CD4-positive, CD25-positive, alpha-beta regulatory T cell (primary cell): ENCODE measurements around the gene SNRPF. TPM values are rescaled to one million over a fixed set of nuclear protein-coding genes. Genes with fewer than 3 reads are reported as not detected.

ENCODE experiments used
- ATAC-seq, 2 donors: fragments of 150-1000 bp; cut with Tn5 transposase; one replicate each; pipeline ENCODE4 v1.10.0; 2021; ENCODE audit warnings: low read depth in 2 of 2, moderate number of reproducible peaks in 2 of 2, moderate library complexity in 1 of 2
- DNase-seq, 3 donors: peaks; one replicate each; pipeline versions ENCODE4 v3.0.0 to v3.0.0-alpha.2; 2012 to 2022; ENCODE audit warnings: mixed read lengths in 1 of 3
- H3K27ac ChIP-seq: one replicate; pipeline ENCODE4 v1.7.0; 2013; ENCODE audit warnings: mild to moderate bottlenecking, low read length; ENCODE audit not compliant: insufficient read depth, poor library complexity, severe bottlenecking
- H3K27me3 ChIP-seq: one replicate; pipeline ENCODE4 v1.7.0; 2013; ENCODE audit warnings: low read length; ENCODE audit not compliant: control insufficient read depth, insufficient read depth
- H3K36me3 ChIP-seq: one replicate; pipeline ENCODE4 v1.7.0; 2013; ENCODE audit warnings: mild to moderate bottlenecking, low read length, moderate library complexity; ENCODE audit not compliant: control insufficient read depth, insufficient read depth
- H3K4me1 ChIP-seq: 2 replicates; pipeline ENCODE4 v1.7.0; 2013; ENCODE audit warnings: mild to moderate bottlenecking, low read length; ENCODE audit not compliant: insufficient read depth, control insufficient read depth, poor library complexity, severe bottlenecking
- H3K4me3 ChIP-seq: one replicate; pipeline ENCODE4 v1.7.0; 2013; ENCODE audit warnings: low read depth, mild to moderate bottlenecking, low read length, moderate library complexity
- H3K9me3 ChIP-seq, 2 experiments: 1 replicate in 1 of 2; 2 replicates in 1 of 2; pipeline ENCODE4 v1.7.0; 2013; ENCODE audit warnings: low read length in 2 of 2, mild to moderate bottlenecking in 1 of 2, moderate library complexity in 1 of 2; ENCODE audit not compliant: control insufficient read depth in 2 of 2
- H3K27ac Mint-ChIP-seq, 3 donors: one replicate each; pipeline ENCODE4 v1.8.0; 2020 to 2022; ENCODE audit warnings: mild to moderate bottlenecking in 3 of 3, mixed read lengths in 3 of 3, moderate library complexity in 2 of 3
- H3K27me3 Mint-ChIP-seq: one replicate; pipeline ENCODE4 v1.8.0; 2022; ENCODE audit warnings: mild to moderate bottlenecking, mixed read lengths
- H3K36me3 Mint-ChIP-seq: one replicate; pipeline ENCODE4 v1.8.0; 2020; ENCODE audit warnings: mixed read lengths
- H3K4me1 Mint-ChIP-seq, 4 donors: one replicate each; pipeline ENCODE4 v1.8.0; 2020 to 2022; ENCODE audit warnings: mixed read lengths in 4 of 4, mild to moderate bottlenecking in 1 of 4
- H3K4me3 Mint-ChIP-seq, 4 donors: one replicate each; pipeline ENCODE4 v1.8.0; 2020 to 2022; ENCODE audit warnings: mild to moderate bottlenecking in 4 of 4, mixed read lengths in 4 of 4, moderate library complexity in 3 of 4
- H3K9me3 Mint-ChIP-seq, 7 donors: one replicate each; pipeline ENCODE4 v1.8.0; 2020 to 2022; ENCODE audit warnings: mixed read lengths in 7 of 7, mild to moderate bottlenecking in 3 of 7, moderate library complexity in 2 of 7
- polyA plus RNA-seq, 4 donors: library from polyadenylated mRNA; unstranded; fragments of 300-500 nt; fragmentation: Illumina TruSeq; gene quantifications; one replicate each; pipeline ENCODE4 v1.2.3, GENCODE V29; 2021
- total RNA-seq: library from RNA; stranded (reverse); gene quantifications from one replicate; pipeline ENCODE4 v1.2.3, GENCODE V29; 2022

Gene SNRPF
- total and polyA plus RNA-seq, 5 donors from 2014 or later: 22.4 to 61.1 (median 46.5) TPM

- ATAC-seq (no peak), DNase-seq (no peak)
- peaks cover 0 to 5% (median 0%) of the 10 kb centered on the region in 7 donors for H3K9me3 Mint-ChIP-seq
- no peaks in the 10 kb centered on the region for H3K36me3 ChIP-seq
- no peak overlapping the region for H3K27ac ChIP-seq
- H3K4me3 Mint-ChIP-seq: no peak overlapping the region
- peaks cover 0 to 4% of the 10 kb centered on the region in 2 experiments for H3K9me3 ChIP-seq
- H3K4me3 ChIP-seq: no peak overlapping the region
- no peak overlapping the region for H3K27ac Mint-ChIP-seq
- H3K36me3 Mint-ChIP-seq: peaks cover 3% of the 10 kb centered on the region
- H3K27me3 Mint-ChIP-seq: peaks cover 4% of the 10 kb centered on the region
- no peaks in the 10 kb centered on the region for H3K4me1 ChIP-seq
- H3K4me1 Mint-ChIP-seq: no peaks in the 10 kb centered on the region
- H3K27me3 ChIP-seq: peaks cover 6% of the 10 kb centered on the region
Measured at GRCh38 chr12:95882873-95883272, 24.1 kb downstream of the SNRPF start.

- Mint-ChIP-seq H3K27ac (no peak overlapping the region), H3K4me3 (no peak overlapping the region), H3K36me3 (no peaks in the 10 kb centered on the region), H3K27me3 (peaks cover 8% of the 10 kb centered on the region), H3K4me1 (no peaks in the 10 kb centered on the region), H3K9me3 (peaks cover 0 to 5% (median 0%) of the 10 kb centered on the region in 7 donors)
- Histone ChIP-seq H3K27me3 (peaks cover 6% of the 10 kb centered on the region), H3K4me1 (no peaks in the 10 kb centered on the region), H3K27ac (no peak overlapping the region), H3K9me3 (peaks cover 0 to 4% of the 10 kb centered on the region in 2 experiments), H3K4me3 (no peak overlapping the region), H3K36me3 (no peaks in the 10 kb centered on the region)
- ATAC-seq (no peak), DNase-seq (no peak)
Measured at GRCh38 chr12:95884998-95885397, 26.2 kb downstream of the SNRPF start.

GRCh38 chr12:95887311-95887710 is 28.6 kb downstream of the SNRPF start:
- Histone ChIP-seq H3K27me3 (peaks cover 6% of the 10 kb centered on the region), H3K36me3 (no peaks in the 10 kb centered on the region), H3K27ac (no peak overlapping the region), H3K4me3 (no peak overlapping the region), H3K4me1 (no peaks in the 10 kb centered on the region), H3K9me3 (peaks cover 0 to 4% of the 10 kb centered on the region in 2 experiments)
- Mint-ChIP-seq H3K27ac (no peak overlapping the region), H3K4me1 (no peaks in the 10 kb centered on the region), H3K4me3 (no peak overlapping the region), H3K27me3 (peaks cover 8% of the 10 kb centered on the region), H3K36me3 (no peaks in the 10 kb centered on the region), H3K9me3 (peaks cover 0 to 5% (median 0%) of the 10 kb centered on the region in 7 donors)
- DNase-seq: no peak
- ATAC-seq: no peak

GRCh38 chr12:95890958-95891357 is 32.2 kb downstream of the SNRPF start:
- Mint-ChIP-seq H3K36me3 (no peaks in the 10 kb centered on the region), H3K27ac (no peak overlapping the region), H3K27me3 (peaks cover 21% of the 10 kb centered on the region), H3K4me3 (no peak overlapping the region), H3K4me1 (no peaks in the 10 kb centered on the region), H3K9me3 (peaks cover 0 to 4% (median 0%) of the 10 kb centered on the region in 7 donors)
- H3K36me3 ChIP-seq: no peaks in the 10 kb centered on the region
- H3K27ac ChIP-seq: no peak overlapping the region
- H3K4me1 ChIP-seq: no peaks in the 10 kb centered on the region
- H3K27me3 ChIP-seq: peaks cover 2% of the 10 kb centered on the region
- no peak for DNase-seq
- H3K4me3 ChIP-seq: no peak overlapping the region
- ATAC-seq: no peak
- no peaks in the 10 kb centered on the region for H3K9me3 ChIP-seq

GRCh38 chr12:95896846-95897245 is 38.1 kb downstream of the SNRPF start:
- Histone ChIP-seq H3K9me3 (no peaks in the 10 kb centered on the region), H3K27me3 (peaks cover 15% of the 10 kb centered on the region), H3K4me1 (no peaks in the 10 kb centered on the region), H3K27ac (no peak overlapping the region), H3K4me3 (no peak overlapping the region), H3K36me3 (no peaks in the 10 kb centered on the region)
- no peaks in the 10 kb centered on the region for H3K4me1 Mint-ChIP-seq
- ATAC-seq: no peak
- peaks cover 0 to 2% (median 0%) of the 10 kb centered on the region in 7 donors for H3K9me3 Mint-ChIP-seq
- no peak overlapping the region for H3K27ac Mint-ChIP-seq
- H3K4me3 Mint-ChIP-seq: no peak overlapping the region
- DNase-seq: no peak
- peaks cover 20% of the 10 kb centered on the region for H3K27me3 Mint-ChIP-seq
- H3K36me3 Mint-ChIP-seq: no peaks in the 10 kb centered on the region

GRCh38 chr12:95898081-95898480 is 39.3 kb downstream of the SNRPF start:
- DNase-seq: no peak
- Histone ChIP-seq H3K4me3 (no peak overlapping the region), H3K27me3 (peaks cover 17% of the 10 kb centered on the region), H3K36me3 (no peaks in the 10 kb centered on the region), H3K4me1 (no peaks in the 10 kb centered on the region), H3K27ac (no peak overlapping the region), H3K9me3 (peaks cover 1 to 4% of the 10 kb centered on the region in 2 experiments)
- no peak overlapping the region for H3K27ac Mint-ChIP-seq
- H3K9me3 Mint-ChIP-seq: peaks cover 0 to 4% (median 0%) of the 10 kb centered on the region in 7 donors
- no peak for ATAC-seq
- H3K4me1 Mint-ChIP-seq: no peaks in the 10 kb centered on the region
- no peaks in the 10 kb centered on the region for H3K36me3 Mint-ChIP-seq
- H3K27me3 Mint-ChIP-seq: peaks cover 23% of the 10 kb centered on the region
- H3K4me3 Mint-ChIP-seq: no peak overlapping the region

GRCh38 chr12:95908573-95908972 is 49.8 kb downstream of the SNRPF start:
- Histone ChIP-seq H3K27me3 (peaks cover 14% of the 10 kb centered on the region), H3K36me3 (no peaks in the 10 kb centered on the region), H3K4me1 (no peaks in the 10 kb centered on the region), H3K9me3 (peaks cover 0 to 2% of the 10 kb centered on the region in 2 experiments), H3K27ac (no peak overlapping the region), H3K4me3 (no peak overlapping the region)
- Mint-ChIP-seq H3K4me3 (no peak overlapping the region), H3K9me3 (peaks cover 0 to 2% (median 0%) of the 10 kb centered on the region in 7 donors), H3K27me3 (peaks cover 27% of the 10 kb centered on the region), H3K4me1 (no peaks in the 10 kb centered on the region), H3K27ac (no peak overlapping the region), H3K36me3 (no peaks in the 10 kb centered on the region)
- DNase-seq (no peak), ATAC-seq (no peak)

- Histone ChIP-seq H3K27ac (no peak overlapping the region), H3K36me3 (no peaks in the 10 kb centered on the region), H3K4me1 (no peaks in the 10 kb centered on the region), H3K27me3 (peaks cover 7% of the 10 kb centered on the region), H3K9me3 (no peaks in the 10 kb centered on the region), H3K4me3 (no peak overlapping the region)
- peaks cover 23% of the 10 kb centered on the region for H3K27me3 Mint-ChIP-seq
- no peak overlapping the region for H3K4me3 Mint-ChIP-seq
- no peak for ATAC-seq
- no peak for DNase-seq
- no peaks in the 10 kb centered on the region for H3K4me1 Mint-ChIP-seq
- H3K27ac Mint-ChIP-seq: no peak overlapping the region
- H3K9me3 Mint-ChIP-seq: peaks cover 0 to 1% (median 0%) of the 10 kb centered on the region in 7 donors
- no peaks in the 10 kb centered on the region for H3K36me3 Mint-ChIP-seq
Measured at GRCh38 chr12:95909871-95910270, 51.1 kb downstream of the SNRPF start.
